WTC11 (cell line): ENCODE results near the gene NDUFS1.

ENCODE experiments used
- CTCF ChIP-seq: fragments of 200-600 bp; IDR thresholded peaks from 2 replicates; pipeline ENCODE4 v1.8.0; 2022; ENCODE audit warnings: antibody characterized with exemption
- E2F4 ChIP-seq: sonication (generic); formaldehyde crosslinking; IDR thresholded peaks from 2 replicates; pipeline ENCODE4 v1.8.1; 2022; ENCODE audit warnings: low read depth, mild to moderate bottlenecking, moderate library complexity, missing genetic modification reagents, borderline replicate concordance
- GABPB1 ChIP-seq: sonication (generic); formaldehyde crosslinking; IDR thresholded peaks from 2 replicates; pipeline ENCODE4 v1.8.1; 2023; ENCODE audit warnings: mild to moderate bottlenecking, missing genetic modification reagents
- JUN ChIP-seq: sonication (generic); formaldehyde crosslinking; IDR thresholded peaks from 2 replicates; pipeline ENCODE4 v1.8.0; 2023; ENCODE audit warnings: mild to moderate bottlenecking, missing genetic modification reagents
- MAX ChIP-seq: sonication (generic); formaldehyde crosslinking; IDR thresholded peaks from 2 replicates; pipeline ENCODE4 v1.8.0; 2022; ENCODE audit warnings: mild to moderate bottlenecking, missing genetic modification reagents
- USF2 ChIP-seq: sonication (generic); formaldehyde crosslinking; IDR thresholded peaks from 2 replicates; pipeline ENCODE4 v1.8.1; 2023; ENCODE audit warnings: mild to moderate bottlenecking, missing genetic modification reagents, moderate library complexity

GRCh38 chr2:206189691-206190090 is 30.4 kb upstream of the NDUFS1 start:
- TF ChIP-seq CTCF (no peak), E2F4 (CRISPR knock-in tag) (no peak), JUN (CRISPR knock-in tag) (no peak), USF2 (CRISPR knock-in tag) (no peak), MAX (CRISPR knock-in tag) (no peak), GABPB1 (CRISPR knock-in tag) (no peak)
